Skeletal muscle tissue (tissue), 4 donors: ENCODE measurements around the gene LMO1. TPM values are rescaled to one million over a fixed set of nuclear protein-coding genes. Genes with fewer than 3 reads are reported as not detected.

ENCODE experiments used
- H3K27ac ChIP-seq: one replicate; pipeline ENCODE4 v1.7.0; 2013; ENCODE audit warnings: mild to moderate bottlenecking, low read depth, low read length, inconsistent platforms
- H3K27me3 ChIP-seq, 3 donors: one replicate each; pipeline ENCODE4 v1.7.0; 2013; ENCODE audit warnings: low read length in 3 of 3; ENCODE audit not compliant: control insufficient read depth in 3 of 3, insufficient read depth in 3 of 3
- H3K36me3 ChIP-seq, 3 donors: one replicate each; pipeline ENCODE4 v1.7.0; 2013; ENCODE audit warnings: low read length in 3 of 3; ENCODE audit not compliant: control insufficient read depth in 3 of 3, insufficient read depth in 3 of 3
- H3K4me1 ChIP-seq, 3 donors: one replicate each; pipeline ENCODE4 v1.7.0; 2013; ENCODE audit warnings: low read length in 3 of 3, mild to moderate bottlenecking in 3 of 3; ENCODE audit not compliant: control insufficient read depth in 3 of 3, insufficient read depth in 3 of 3
- H3K4me3 ChIP-seq, 3 donors: one replicate each; pipeline ENCODE4 v1.7.0; 2013; ENCODE audit warnings: low read length in 3 of 3
- H3K9ac ChIP-seq, 3 donors: one replicate each; pipeline ENCODE4 v1.7.0; 2013; ENCODE audit warnings: low read length in 3 of 3, mild to moderate bottlenecking in 3 of 3, moderate library complexity in 2 of 3, low read depth in 1 of 3
- H3K9me3 ChIP-seq, 3 donors: one replicate each; pipeline ENCODE4 v1.7.0; 2013; ENCODE audit warnings: low read length in 3 of 3; ENCODE audit not compliant: control insufficient read depth in 3 of 3
- total RNA-seq: library from RNA; depleted of rRNA; stranded (reverse); fragments of >200 nt; gene quantifications from one replicate; pipeline ENCODE4 v1.2.3, GENCODE V29; 2014
- donor health status: Osteomylitis.

Gene LMO1
- total RNA-seq, 1 donor from 2014 or later = not detected

DNA sequence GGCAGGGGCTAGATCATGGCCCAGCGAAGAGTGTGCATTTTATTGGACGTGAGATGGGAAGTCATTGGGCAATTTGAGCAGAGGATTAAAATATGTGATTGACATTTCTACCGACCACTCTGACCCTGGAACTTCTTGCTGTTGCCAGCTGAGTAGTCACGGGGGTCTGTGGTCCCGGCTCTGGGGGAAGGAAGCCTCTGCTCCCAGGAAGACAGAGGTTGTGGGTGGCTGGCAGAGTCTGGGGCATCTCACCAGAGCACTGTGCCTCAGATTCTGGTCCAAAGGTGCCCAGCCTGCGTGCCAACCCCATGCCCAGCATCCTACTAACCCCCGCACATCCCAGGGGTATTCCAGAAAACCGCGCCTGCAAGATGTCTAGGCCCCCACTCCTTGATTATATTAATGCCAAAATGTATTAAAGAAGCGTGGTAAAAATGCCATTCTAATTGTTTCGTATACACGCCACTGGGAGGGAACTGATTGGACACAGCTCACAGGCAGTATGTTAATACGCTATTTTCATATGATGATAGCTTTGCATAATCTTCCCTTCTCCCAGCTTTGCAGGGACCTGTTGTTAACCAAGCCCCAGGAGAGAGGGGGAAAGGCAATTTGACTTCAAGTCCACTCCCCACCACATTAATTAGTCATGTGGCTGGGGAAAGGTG, 25.3 kb upstream of the LMO1 start:
- H3K27ac ChIP-seq = no peak overlapping the region
- H3K36me3 ChIP-seq = no peaks in the 10 kb centered on the region
- H3K9me3 ChIP-seq = no peaks in the 10 kb centered on the region
- H3K4me3 ChIP-seq = no peak overlapping the region
- H3K9ac ChIP-seq = no peak overlapping the region
- no peaks in the 10 kb centered on the region for H3K27me3 ChIP-seq
- peaks cover 3 to 8% (median 4%) of the 10 kb centered on the region in 3 donors for H3K4me1 ChIP-seq

DNA sequence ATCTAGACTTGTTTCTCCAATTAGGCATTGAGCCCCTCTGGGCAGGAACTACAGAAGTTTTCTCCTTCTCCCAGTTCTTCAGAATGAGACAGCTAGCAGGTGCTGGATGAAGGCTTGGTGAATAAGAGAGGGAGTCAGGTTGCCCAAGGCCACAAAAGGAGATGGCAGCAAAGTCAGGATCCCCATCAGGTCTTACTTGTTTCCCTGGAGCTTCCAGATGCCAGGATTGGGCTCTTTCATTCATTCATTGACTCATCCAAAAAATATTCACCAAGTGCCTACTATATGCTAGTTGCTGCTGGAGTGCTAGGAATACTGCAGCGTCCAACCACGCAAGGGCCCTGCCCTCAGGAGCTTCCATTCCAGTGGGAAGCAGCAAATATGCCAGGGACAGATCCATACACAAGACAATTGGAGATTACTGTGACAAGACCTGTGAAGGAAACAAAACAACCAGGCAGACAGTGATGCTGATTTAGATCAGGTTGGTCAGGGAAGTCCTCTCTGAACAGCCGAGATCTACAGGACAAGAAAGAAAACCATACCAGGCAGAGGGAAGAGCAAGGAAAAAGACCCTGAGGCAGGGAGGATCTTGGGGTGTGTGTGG, 24.6 kb upstream of the LMO1 start:
- H3K9ac ChIP-seq = no peak overlapping the region
- no peaks in the 10 kb centered on the region for H3K27me3 ChIP-seq
- peaks cover 3 to 8% (median 4%) of the 10 kb centered on the region in 3 donors for H3K4me1 ChIP-seq
- no peaks in the 10 kb centered on the region for H3K36me3 ChIP-seq
- no peak overlapping the region for H3K4me3 ChIP-seq
- no peak overlapping the region for H3K27ac ChIP-seq
- no peaks in the 10 kb centered on the region for H3K9me3 ChIP-seq

GRCh38 chr11:8287703-8288102, 24.0 kb upstream of the LMO1 start:
- H3K27me3 ChIP-seq = no peaks in the 10 kb centered on the region
- no peak overlapping the region for H3K4me3 ChIP-seq
- peaks cover 4 to 14% (median 6%) of the 10 kb centered on the region in 3 donors for H3K4me1 ChIP-seq
- H3K36me3 ChIP-seq = no peaks in the 10 kb centered on the region
- H3K9me3 ChIP-seq = no peaks in the 10 kb centered on the region
- H3K9ac ChIP-seq = no peak overlapping the region
- H3K27ac ChIP-seq = no peak overlapping the region

- Histone ChIP-seq H3K9me3 (no peaks in the 10 kb centered on the region), H3K27ac (no peak overlapping the region), H3K4me3 (no peak overlapping the region), H3K4me1 (peaks cover 8 to 18% (median 10%) of the 10 kb centered on the region in 3 donors), H3K27me3 (no peaks in the 10 kb centered on the region), H3K9ac (no peak overlapping the region), H3K36me3 (no peaks in the 10 kb centered on the region)
Observed at GRCh38 chr11:8287297-8287696, 23.6 kb upstream of the LMO1 start.

DNA sequence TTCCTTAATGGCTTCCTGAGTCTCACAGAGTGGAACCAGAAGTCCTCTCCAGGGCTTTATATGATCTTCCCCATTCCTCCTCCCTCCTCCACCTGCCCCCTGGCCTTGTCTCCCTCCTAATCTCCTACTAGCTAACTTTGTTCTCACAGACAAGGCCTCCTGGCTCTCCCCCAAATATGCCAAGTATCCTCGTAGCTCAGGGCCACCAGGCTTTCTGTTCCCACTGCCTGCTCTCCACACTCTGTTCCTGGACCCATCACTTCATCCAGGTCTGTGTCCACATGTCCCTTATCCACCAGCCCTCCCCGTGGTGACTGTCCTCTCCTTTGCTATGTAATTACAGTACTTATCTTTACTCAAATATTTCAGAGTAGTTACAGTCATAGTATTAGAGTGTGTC, 23.2 kb upstream of the LMO1 start:
- H3K4me3 ChIP-seq = no peak overlapping the region
- H3K36me3 ChIP-seq = no peaks in the 10 kb centered on the region
- H3K27ac ChIP-seq = no peak overlapping the region
- H3K4me1 ChIP-seq = peaks cover 9 to 21% (median 12%) of the 10 kb centered on the region in 3 donors
- no peak overlapping the region for H3K9ac ChIP-seq
- H3K9me3 ChIP-seq = no peaks in the 10 kb centered on the region
- H3K27me3 ChIP-seq = no peaks in the 10 kb centered on the region

DNA sequence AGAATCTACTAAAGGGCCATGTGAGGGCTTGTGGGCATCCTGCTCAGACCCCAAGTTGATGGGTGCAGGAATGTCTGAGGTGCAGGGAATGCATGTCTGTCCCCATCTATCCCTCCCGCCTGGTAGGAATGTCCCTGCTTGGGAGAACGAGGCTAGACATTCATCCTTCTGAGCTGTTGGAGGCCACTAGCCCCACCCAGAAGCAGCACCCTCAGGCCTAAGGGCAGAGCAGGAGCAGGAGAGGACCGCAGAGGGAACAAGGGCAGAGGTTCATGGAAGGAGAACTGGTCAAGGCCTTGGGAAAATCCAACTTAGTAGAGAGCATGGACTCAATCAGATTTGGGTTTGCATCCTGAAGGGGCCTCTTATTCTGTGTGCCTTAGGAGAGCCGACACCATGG, 22.1 kb upstream of the LMO1 start:
- Histone ChIP-seq H3K27me3 (no peaks in the 10 kb centered on the region), H3K4me3 (no peak overlapping the region)

GRCh38 chr11:8285228-8285627, 21.6 kb upstream of the LMO1 start:
- Histone ChIP-seq H3K9ac (no peak overlapping the region), H3K27ac (no peak overlapping the region), H3K4me1 (peaks cover 9 to 21% (median 12%) of the 10 kb centered on the region in 3 donors), H3K27me3 (no peaks in the 10 kb centered on the region), H3K36me3 (no peaks in the 10 kb centered on the region), H3K9me3 (peaks cover 0 to 3% (median 0%) of the 10 kb centered on the region in 3 donors), H3K4me3 (no peak overlapping the region)

More for the DNA sequence above, 22.1 kb upstream of the LMO1 start:
- Histone ChIP-seq H3K9ac (no peak overlapping the region), H3K36me3 (no peaks in the 10 kb centered on the region), H3K9me3 (peaks cover 0 to 3% (median 0%) of the 10 kb centered on the region in 3 donors), H3K27ac (no peak overlapping the region), H3K4me1 (peaks cover 9 to 21% (median 12%) of the 10 kb centered on the region in 3 donors)

- peaks cover 5 to 13% (median 9%) of the 10 kb centered on the region in 3 donors for H3K4me1 ChIP-seq
- H3K27ac ChIP-seq = no peak overlapping the region
- H3K36me3 ChIP-seq = no peaks in the 10 kb centered on the region
- no peaks in the 10 kb centered on the region for H3K27me3 ChIP-seq
- peaks cover 0 to 3% (median 0%) of the 10 kb centered on the region in 3 donors for H3K9me3 ChIP-seq
- no peak overlapping the region for H3K9ac ChIP-seq
- H3K4me3 ChIP-seq = no peak overlapping the region
Observed at GRCh38 chr11:8283465-8284230, 20.0 kb upstream of the LMO1 start.

- no peak overlapping the region for H3K27ac ChIP-seq
- H3K4me1 ChIP-seq = peaks cover 5 to 13% (median 9%) of the 10 kb centered on the region in 3 donors
- H3K9ac ChIP-seq = peak overlapping the region in 1 of 3 donors; percentile 51
- no peak overlapping the region for H3K4me3 ChIP-seq
- H3K9me3 ChIP-seq = peaks cover 0 to 3% (median 0%) of the 10 kb centered on the region in 3 donors
- no peaks in the 10 kb centered on the region for H3K36me3 ChIP-seq
- no peaks in the 10 kb centered on the region for H3K27me3 ChIP-seq
Observed at GRCh38 chr11:8283100-8283464, 19.4 kb upstream of the LMO1 start.

DNA sequence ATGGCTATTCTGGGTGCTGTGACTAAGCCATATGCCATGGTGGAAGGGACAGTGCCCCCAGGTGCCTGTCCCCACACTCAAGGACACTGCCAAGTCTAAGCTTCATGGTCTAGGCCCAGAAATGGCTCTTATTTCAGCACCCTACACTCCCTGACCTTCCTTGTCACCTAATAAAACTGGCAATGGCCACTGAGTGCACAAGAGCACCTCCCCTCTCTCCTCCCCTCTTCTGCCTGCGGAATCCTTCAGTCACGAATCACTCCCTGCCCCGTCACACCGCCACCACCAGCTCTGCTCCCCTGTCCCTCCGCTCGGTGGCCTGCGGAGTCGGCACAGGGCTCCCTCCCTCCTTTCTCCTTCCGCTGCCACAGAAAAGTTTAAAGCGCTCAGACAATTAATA, 19.0 kb upstream of the LMO1 start:
- H3K9ac ChIP-seq = peak overlapping the region in 1 of 3 donors; percentile 51
- H3K4me1 ChIP-seq = peaks cover 5 to 13% (median 9%) of the 10 kb centered on the region in 3 donors
- no peaks in the 10 kb centered on the region for H3K36me3 ChIP-seq
- peaks cover 0 to 3% (median 0%) of the 10 kb centered on the region in 3 donors for H3K9me3 ChIP-seq
- H3K27me3 ChIP-seq = no peaks in the 10 kb centered on the region
- H3K4me3 ChIP-seq = peak overlapping the region in 1 of 3 donors; percentile 22
- no peak overlapping the region for H3K27ac ChIP-seq
